GM21737 (cell line): ENCODE measurements around the gene PRTFDC1.
A peak's percentile ranks its signal among the peaks of the same experiment; 100 is the strongest.
"Not testable (repeated sequence)": the region's sequence is repeated elsewhere in the genome, so short reads cannot be mapped to it uniquely, and the experiment has no call there.

Source experiments
- ATAC-seq: cut with Tn5 transposase; IDR thresholded peaks from one replicate; pipeline ENCODE4 v1.9.1; 2021; ENCODE audit warnings: mild to moderate bottlenecking, moderate library complexity; ENCODE audit not compliant: unreplicated experiment

Gene PRTFDC1

DNA sequence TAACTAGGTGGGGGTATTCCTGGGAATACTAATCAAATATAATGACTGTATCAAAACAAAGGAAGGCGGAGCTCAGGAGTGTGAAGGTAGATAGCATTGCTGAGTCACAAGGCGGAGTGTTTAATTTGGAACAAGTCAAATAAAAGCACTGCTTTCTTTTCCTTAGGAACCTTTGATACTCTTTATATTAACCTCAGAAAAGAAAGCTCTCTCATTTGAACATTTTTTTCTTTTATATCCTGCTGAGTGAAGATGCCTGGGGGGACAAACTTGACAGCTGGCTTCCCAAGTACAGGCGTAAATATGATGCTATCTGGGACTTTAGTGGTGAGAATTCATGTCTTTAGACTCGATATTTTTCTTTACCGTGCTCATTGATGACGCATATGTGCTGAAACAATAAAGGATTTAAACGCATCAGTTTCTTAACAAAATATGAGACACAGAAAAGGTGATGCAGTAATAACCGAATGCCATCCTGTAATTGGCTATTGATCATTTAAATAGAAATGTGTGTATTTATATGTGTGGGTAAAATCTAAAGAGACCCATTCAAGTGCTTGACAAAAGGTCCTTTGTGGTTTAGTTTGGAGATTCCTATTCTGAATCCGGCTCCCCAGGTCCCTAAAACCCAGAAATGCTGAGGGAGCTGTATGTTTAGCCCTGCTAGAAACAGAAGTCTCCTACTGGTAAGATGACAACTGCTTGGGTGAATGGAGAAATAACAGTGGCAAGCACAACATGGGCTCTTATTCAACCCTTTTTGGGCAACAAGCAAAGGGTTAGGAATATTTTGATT lies 102.7 kb downstream of the PRTFDC1 start:
- no peak for ATAC-seq

DNA sequence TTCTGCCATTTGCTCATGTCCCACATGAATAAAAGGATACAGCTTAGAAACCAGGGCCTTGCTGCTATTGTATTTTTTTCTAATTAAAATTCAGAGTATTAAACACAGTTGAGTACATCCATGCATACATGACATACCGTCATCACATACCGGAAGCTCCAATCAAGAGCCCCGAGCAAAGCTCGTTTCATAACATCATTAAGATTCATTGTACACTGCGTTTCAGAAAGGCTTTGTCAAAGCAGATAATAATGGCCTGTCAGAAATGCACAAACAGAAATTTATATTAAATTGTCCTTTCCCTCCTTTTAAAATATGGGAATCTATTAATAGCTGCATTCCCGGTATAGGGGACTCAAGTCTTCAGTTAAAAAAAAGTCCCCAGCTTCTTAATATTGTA lies 103.4 kb downstream of the PRTFDC1 start:
- no peak for ATAC-seq

DNA sequence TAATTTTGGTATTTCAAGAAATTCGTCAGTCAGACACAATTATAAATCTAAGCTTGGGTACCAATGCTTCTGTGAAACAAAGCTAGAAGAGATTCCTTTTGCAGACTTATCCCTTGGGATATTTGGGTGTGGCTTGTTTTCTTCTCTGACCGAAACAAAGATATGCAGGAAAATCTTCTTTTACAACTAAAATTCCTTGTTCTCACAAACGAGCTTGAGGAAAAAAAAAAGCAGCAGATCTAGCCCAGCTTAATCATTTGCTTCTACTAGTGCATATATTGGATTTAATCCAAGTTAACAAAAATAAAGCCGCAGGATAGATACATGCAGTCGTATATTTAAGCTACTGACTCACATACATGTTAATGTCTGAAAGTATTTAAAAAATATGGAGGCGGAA lies 104.2 kb downstream of the PRTFDC1 start:
- no peak for ATAC-seq

DNA sequence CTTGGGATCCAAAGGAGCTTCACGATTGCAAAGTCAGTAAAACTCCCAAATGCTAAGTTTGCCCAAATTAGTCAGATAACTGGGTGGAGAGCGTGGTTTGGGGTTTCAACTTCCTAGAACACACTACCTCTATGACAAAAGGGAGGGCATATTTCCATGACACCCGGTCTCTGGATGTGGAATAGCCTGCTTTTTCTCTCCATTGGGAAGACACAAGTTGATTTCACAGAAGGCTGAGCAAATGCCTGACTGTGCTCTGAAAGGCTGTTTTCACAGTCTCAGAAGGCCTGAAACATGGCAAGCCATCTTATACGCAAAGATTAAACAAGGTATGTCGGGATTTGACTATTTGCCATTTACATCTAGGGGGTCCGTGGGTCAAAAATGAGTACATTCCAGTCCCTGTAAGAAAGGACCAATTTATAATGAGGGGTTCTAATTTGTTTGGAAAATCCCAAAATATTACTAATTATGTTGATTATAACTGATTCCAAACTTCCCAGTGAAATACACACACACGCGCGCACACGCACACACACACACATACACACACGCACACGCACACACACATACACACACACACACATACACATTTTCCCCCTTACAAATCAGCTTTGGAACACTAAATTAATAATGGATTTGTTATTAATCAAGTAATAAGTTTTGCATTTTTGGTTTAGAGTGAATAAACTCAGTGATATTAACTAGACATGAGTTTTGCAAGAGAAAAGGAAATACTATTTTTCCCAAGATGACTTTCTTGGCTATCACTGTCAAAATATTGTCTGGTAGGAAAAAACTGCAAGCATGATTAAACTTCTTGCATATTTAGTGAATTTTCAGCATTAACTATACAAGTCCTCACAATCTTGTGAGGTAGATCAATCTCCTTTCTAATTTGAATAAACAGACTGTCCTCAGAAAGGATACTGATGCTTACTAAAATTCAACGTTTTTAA lies 105.0 kb downstream of the PRTFDC1 start:
- no peak for ATAC-seq

DNA sequence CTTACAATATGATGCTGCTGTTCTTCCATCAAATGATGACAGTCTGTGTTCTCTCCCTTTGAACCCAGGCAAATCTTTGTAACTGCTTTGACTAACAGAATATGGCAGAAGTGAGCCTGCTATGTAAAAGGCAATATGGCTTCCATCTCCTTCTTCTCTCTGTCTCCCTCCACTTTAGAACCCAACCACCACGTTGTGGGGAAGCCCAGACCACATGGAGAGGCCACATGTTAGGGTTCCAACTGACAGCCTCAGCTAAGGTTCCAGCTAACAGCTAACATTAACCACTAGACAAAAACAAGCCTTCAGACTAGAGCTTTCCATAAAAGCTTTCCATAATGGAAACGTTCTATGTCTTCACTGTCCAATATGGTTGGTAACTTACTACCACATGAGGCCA lies 107.7 kb downstream of the PRTFDC1 start:
- ATAC-seq = no peak

DNA sequence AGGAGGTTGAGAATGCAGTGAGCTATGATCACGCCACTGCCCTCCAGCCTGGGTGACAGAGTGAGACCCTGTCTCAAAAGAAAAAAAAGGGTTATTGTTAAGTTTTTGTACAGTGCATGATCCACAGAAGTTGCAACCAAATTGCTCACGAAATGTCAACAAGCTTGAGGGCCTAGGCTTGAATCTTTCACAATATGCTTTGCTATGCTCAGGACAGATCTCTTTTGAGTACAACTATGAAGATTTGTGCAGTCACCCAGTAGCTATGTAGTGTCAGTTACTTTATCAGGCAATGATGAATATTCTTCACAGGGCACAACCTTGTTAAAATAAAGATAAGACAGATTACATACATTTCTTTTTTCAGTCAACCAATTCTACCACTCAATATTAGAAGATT lies 109.2 kb downstream of the PRTFDC1 start:
- no peak for ATAC-seq

DNA sequence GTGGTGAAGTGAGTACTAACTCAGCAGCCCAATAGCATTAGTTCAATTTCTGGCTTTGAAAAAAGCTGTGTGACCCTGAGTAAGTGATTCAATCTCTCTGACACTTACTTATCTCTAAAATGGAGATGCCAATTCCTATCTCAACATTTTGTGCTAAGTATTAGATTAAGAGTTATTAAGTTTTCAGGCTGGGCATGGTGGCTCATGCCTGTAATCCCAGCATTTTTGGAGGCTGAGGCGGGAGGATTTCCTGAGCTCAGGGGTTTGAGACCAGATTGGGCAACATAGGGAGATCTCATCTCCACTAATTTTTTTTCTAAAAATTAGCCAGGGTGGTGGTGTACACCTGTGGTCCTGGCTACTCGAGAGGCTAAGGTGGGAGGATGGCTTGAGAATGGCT lies 109.5 kb downstream of the PRTFDC1 start:
- ATAC-seq = no peak

DNA sequence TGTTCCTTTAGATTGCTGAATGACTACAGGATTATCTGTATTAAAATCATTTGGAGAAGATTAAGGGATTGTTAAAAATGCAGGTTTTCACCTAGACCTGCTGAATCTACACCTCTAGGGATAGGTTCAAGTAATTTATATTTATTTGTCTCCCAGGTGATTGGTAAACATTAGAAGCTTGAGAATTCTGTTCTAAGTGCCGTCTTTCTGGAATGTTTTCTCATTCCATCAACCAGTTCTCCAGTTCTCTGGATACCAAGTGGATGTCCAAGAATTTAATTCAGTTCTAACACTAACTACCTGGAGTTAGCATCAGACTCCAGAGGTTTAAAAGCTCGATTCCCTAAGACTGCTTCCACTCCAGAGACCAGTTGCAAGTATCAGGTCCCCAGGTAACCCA lies 110.9 kb downstream of the PRTFDC1 start:
- no peak for ATAC-seq

DNA sequence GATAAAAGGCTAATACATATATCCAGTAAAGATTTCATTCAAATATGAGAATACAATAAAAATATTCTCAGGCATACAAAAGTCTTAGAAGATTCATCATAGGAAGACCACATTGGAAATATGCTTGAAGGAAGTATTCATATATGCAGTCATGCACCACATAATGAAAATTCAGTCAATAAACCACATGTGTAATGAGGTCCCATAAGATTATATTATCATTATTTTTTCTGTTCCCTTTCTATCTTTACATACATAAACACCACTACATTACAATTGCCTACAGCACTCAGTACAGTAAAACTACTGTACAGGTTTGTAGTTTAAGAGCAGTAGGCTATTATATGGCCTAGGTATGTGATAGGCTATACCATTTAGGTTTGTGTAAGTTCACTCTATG lies 111.6 kb downstream of the PRTFDC1 start:
- no peak for ATAC-seq

DNA sequence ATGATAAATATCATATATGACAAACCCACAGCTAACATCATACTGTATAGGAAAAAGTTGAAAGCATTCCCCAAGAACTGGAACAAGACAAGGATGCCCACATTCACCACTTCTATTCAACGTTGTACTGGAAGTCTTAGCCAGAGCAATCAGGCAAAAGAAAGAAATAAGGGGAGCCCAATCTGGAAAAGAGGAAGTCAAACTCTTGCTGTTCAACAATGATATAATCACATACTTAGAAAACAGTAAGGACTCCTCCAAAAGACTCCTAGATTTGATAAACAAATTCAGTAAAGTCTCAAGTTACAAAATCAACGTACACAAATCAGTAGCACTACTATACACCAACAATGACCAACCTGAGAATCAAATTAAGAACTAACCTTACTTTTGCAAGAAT lies 114.6 kb downstream of the PRTFDC1 start:
- ATAC-seq = not testable (repeated sequence)

DNA sequence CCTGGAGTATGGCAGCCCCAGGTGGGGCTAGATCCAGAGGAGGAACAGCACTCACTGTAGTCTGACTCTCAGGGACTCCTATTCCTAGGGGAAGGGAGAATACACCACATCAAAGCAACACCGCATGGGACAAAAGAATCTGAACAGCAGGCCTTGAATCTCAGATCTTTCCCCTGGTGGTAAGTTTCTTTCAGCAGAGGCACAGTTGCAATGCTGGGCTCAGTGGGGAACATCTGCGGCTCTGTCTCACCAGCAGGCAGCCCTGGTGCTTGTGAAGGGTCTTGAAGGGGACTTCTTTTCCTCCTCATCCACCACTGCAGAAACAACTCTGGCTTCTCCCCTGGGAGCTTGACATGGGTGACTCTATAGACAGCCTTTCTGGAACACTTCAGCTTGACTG lies 117.5 kb downstream of the PRTFDC1 start:
- ATAC-seq = no peak

DNA sequence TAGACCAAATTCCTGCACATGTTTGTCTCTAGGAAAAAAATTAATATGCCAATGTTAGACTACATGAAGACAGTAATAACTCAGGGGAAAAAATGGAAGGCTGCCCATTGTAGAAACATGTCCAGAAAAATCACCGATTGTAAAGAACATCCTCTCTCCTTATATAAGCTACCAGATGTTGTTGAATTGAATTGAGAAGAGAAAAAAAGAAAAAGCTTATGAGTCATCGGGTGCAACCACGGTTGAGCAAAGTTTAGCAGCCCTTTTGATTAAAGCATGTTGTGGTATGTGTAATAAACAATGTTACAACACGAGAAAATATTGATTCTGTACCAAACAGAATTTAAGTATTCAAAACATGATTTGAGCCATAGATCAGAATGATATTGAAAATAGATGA lies 126.4 kb downstream of the PRTFDC1 start:
- no peak for ATAC-seq

DNA sequence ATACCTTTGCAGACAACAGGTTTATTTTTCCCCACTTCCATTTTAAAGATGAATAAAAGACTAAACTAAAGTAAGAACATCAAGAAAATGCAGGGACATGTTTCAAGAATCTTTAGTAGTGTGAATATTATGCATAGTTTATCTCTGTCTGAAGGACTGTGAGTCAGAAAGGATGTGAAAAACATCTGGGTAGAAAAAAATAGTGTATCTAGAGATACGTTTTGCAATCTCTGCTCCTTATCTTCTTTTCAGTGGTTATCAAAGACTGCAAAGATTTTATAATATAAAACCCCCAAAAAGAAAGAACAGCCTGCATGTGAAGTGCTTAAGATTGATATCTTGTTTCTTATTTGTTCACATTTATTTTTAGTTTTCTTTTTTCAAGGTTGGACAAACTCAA lies 126.9 kb downstream of the PRTFDC1 start:
- ATAC-seq = no peak

DNA sequence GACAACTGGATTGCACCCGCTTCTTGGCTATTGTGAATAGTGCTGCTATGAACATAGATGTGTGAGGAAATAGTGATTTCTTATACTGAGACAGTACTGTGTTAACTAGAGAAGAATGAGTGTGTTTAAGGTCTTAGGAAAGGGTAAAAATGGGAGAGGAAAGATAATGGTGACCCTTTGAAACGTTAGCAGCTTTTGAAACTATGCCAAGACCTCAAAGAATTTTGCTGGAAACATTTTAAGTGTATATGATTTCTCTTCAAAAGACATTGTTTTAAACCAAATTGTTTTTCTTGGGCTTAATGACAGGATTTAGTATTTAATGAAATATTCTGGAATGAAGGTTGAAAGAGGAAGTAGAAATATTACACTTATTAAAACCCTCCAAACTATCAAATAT lies 127.9 kb downstream of the PRTFDC1 start:
- ATAC-seq = no peak

DNA sequence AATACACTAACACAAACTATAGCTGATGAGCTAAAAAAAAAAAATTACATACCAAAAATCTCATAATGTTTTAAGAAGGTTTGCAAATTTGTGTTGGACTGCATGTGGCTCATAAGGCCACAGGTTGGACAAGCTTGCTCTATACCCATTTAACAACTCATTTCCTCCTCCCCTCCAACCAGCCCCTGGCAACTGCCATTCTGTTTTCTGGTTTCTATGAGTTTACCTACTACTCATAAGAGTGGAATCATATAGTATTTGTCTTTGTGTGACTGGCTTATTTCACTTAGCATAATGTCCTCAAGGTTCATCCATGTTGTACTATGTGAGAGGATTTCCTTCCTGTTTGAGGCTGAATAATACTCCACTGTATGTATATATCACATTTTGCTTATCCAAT lies 128.3 kb downstream of the PRTFDC1 start:
- no peak for ATAC-seq

DNA sequence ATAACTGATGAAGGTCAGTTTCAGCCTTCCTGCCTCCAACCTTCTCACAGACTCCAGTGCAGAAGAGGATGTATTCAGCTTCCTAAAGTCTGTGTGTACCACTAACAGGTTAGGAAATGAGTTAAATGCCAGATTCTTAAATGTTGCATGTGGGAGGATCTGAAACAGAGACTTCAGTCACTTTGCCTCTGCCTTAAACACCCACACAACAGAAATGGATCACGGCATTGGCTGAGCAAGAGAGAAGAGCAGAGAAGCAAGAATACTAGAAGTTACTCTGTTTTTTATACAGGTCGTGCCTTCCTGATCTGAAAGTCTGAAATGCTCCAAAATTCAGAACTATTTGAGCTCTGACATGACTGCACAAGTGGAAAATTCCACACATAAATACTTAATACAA lies 129.8 kb downstream of the PRTFDC1 start:
- ATAC-seq = peak; percentile 58

DNA sequence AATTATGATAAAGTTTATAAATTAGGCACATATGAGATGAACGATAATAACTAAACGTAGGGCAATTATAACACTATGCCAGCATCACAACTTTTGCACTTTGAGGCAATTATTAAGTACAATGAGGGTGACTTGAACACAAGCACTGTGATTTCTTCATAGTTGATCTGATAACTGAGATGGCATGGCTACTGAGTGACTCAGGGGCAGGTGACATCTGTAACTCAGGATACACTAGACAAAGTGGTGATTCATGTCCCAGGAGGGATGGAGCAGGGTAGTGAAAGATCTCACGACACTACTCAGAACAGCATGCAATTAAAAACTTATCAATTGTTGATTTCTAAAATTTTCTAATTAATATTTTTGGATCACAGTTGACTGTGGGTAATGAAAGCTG lies 130.4 kb downstream of the PRTFDC1 start:
- no peak for ATAC-seq

DNA sequence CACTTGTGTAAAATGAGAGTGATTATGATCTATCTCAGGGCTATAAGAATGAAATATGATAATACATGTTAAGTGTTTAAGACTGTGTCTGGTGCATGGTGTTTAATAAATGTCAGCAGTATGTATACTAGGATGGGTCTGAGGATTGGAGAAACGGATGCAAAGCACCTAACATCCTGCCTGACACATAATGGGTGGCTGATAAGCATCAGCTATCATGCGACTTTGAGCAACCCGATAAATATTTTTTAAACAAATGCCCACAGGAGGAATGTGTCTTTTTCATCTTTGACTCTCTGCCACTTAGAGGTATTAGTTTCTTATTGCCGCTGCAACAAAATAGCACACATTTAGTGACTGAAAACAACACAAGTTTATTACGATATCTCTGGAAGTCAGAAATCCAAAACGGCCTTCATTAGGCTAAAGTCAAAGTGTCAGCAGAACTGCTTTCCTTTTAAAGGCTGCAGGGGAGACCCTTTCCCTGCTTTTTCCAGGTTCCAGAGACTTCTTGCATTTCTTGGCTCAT lies 135.5 kb downstream of the PRTFDC1 start:
- ATAC-seq = no peak

DNA sequence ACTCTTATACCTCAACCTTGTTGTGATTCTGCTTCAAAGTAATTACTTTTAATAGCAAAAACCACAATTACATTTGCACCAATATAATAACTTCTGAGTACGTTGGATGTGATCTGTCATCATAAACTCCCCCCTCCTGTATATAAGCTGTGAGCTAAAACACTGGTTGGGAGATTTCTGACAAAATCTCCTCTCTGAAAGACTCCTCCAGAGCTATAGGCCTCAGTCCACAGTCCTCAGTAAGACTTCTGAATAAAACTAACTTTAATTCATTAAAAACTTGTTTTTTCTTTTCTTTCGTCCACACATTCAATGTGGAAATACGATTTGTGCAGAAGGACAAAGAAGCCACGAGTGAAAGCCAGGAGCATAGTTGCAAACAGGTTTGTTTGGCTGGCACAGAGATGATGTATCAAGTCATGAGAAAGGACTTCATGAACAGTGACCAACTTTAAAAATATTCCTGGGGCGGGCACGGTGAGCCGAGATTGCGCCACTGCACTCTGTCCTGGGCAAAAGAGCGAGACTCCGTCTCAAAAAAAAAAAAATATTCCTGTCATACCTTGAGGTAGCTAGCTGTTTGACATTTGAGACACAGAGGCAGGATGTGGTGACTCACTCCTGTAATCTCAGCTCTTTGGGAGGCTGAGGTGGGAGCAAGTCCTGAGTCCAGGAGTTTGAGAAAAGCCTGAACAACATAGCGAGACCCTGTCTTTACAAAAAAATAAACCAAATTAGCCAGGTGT lies 137.7 kb downstream of the PRTFDC1 start:
- ATAC-seq = no peak

DNA sequence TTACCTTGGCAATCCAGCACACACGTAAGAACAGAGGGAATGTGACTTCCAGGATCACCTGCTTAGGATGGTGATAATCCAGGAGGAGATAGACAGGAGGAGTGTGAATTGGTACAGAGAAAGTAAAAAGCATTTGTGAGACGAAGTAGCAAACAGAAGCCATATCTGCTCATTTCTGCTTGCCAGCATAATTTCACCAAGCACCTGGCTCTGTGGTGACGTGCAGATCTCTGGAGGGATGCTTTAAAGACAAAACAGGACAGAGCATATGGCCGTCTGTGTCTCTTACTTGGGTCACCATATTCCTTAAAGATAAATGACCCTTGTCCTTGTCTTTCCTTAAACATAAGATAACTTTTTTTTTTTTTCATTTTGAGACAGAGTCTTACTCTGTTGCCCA lies 138.6 kb downstream of the PRTFDC1 start:
- no peak for ATAC-seq

DNA sequence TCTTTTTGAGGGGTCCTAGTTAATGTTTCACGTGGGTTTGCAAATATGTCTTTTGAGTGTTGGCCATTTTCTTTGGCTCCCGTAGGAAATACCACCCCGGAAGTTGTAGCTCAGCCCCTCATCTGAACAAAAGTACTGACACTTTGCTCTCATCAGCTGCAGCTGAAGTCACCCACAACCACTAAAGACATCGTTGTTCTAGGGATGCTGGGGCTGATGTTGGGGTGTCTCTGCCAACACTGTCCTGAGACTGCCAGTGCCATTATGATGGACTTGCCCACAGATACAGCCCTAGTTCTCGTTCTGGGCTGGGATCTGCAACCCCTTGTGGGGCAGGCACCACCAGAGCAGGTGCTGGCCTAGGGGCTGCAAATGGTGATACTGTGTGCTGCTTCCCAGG lies 146.1 kb downstream of the PRTFDC1 start:
- no peak for ATAC-seq
